ENCODE results near the gene KISS1.

KISS1 gene

DNA sequence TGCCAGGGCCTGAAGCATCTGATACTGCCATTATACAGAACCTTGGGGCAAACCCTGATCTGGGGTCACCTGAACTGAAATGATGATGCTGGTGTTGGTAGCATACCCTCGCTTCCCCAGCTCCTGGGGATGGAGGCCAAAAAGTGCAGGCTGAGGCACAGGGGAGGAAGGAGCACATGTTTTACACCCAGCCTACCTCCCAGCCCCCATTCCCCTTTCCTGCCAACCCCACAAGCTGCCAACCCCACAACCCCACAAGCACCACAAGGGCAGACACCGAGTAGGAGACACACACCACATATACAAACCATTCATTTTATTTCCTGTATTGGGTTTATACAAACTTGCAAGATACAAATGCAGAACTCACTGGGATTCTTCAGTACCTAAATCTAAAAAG, 22.3 kb upstream of the KISS1 start:
- no peak for DNase-seq (ENCODE audit: low read depth)

DNA sequence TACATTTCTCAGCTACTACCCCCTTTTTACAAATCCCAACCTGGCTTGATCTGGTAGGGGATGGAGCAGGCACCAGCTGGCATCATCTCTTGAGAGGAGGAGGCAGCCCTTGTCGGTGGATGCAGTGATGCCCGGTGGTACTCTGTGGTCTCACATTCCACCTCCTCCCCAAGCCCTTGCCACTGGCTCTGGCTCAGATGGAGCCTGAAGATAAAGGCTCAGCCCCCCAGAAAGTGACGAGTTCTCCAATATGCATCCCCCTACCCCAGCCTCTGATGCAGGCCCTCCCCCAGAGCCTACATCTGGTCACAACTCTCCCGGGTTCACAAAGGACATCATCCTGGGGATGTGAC, 21.3 kb upstream of the KISS1 start:
- no peak for DNase-seq (ENCODE audit: low read depth)

DNA sequence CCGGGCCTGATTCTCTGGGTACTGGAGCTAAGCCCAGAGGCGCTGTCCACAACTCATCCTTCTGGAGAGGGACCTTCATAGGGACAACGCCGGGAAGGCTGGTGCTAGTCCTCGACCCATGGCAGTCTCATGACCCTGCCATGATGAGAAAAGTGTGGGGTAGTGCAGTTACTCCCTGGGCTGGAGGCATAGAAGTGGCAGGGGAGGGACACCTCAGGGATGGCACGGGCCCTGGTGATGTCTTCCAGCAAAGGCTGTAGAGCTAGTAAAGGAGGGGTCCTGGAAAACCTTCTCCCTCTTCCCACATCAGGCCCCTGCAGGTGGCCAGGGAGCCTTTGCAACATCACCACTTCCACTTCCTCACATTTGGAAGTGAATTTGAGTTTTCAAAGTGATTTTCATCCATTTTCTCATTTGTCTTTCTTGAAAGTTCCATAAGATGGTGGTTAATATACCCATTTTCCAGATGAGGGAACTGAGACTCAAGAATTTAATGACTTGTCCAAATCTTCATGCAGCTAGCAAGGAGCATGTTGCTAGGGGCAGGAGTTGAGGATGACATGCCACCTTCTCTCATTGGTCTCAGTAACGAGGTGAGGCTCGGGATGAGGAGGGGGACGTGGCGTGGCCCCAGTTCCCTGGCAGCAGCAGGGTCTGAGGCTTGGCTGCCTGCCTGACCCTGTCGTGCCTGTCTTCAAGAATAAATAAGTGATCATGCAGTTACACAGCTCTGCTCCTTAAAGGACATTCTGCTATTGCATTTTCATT, 20.8 kb upstream of the KISS1 start:
- DNase-seq (ENCODE audit: low read depth), result no peak

DNA sequence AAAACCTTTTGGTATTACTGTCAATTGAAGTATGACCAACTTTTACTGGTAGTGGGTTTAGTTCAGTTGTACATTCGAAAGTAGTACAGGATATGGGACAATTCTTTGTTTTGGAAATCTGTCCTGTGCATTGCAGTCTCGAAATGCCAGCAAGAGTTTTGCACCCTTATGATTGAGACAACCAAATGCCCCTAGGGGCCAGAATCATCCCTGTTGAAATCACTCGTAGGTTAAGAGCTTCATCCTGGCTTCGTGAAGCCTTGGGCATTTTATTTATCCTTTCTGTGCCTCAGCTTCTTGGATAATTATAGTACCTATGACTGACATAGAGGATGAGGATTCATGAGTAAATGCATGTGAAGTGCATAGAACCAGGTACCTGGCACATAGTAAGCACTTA, 19.9 kb upstream of the KISS1 start:
- DNase-seq (ENCODE audit: low read depth), result no peak

DNA sequence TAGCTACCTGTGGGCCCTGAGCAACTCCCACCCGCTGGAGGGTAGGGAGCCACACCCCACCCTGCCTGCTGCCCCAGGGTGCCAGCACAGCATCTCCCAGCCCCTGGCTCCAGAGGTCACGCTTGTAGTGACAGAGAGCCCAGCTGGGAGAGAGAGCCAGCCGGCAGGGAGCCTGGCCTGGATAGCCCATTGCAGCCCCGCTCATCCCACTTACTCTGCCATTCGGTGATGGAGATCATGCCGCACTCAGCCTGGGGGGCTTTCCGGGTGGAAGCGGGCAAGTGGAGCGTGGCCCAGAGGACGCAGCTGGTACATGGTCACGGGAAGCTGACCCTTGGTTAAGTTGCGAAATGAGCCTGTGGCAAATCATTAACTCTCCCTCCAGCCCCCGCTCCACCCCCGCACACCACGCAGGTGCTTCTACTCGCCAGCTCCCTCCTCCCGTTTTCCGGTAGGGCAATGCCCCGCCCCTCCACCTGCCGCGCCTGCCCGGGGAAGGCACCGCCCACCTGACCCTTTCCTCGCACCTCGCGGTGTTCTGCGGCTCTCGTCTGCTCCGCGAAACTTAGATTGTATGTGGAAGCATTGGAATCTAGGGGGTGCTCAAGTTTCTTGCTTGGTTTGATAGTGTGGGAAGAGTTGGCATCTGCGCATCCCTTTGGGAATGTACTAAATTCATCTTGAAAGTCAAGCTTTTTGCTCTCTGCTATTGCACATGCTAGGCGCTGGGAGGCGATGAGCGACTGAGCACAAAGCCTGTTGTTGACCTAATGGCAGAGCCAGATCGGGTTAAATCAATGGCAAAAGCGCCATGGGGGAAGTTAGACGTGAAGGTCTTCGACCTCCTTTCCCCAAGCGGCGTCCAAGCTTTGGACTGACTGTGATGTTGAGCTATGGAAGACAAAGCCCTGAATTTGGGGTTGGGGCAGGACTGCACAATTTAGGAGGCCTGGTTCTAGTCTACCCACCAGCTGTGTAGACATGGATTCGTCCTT, 17.7 kb upstream of the KISS1 start, which contains the start of gene GOLT1A:
Gene GOLT1A, minus strand, starts transcription at position 321 of the 995 bp plus-strand sequence. Its CDS starts 82 bp downstream, at position 239.
- DNase-seq (ENCODE audit: low read depth), result peak; percentile 13

DNA sequence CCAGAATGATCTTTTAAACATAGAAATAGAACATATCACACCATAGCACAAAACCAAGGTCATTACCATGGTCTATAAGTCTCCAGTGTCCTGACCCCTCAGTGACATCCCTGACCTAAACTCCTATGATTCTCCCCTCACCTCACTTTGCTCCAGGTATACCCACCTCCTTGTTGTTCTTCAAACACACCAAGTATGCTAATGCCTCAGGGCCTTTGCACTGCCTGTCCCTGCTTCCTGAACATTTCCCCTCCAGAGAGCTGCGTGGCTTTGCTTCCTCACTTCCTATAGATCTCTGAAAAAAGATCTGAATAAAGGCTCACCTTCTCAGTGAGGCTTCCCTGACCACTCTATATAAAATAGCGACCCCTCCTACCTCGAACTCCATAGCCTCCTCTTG, 16.4 kb upstream of the KISS1 start:
- no peak for DNase-seq (ENCODE audit: low read depth)

DNA sequence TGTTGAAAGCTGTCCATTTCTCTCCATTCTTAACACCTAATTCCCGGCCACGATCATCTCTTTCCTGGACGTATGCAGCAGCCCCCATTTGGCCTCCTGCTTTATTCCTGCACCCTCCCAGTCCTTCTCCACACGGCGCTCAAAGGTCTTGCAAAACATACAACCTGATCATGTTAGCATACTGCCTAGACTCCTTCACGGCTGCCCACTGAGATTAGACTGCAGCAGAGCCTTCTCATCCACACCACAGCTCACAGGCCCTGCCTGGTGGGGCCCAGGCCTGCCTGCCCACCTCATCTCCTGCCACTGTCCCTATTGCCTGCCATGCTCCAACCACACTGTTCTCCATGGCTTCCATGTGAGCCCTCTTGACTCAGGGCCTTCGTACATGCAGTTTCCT, 14.8 kb upstream of the KISS1 start:
- no peak for DNase-seq (ENCODE audit: low read depth)

DNA sequence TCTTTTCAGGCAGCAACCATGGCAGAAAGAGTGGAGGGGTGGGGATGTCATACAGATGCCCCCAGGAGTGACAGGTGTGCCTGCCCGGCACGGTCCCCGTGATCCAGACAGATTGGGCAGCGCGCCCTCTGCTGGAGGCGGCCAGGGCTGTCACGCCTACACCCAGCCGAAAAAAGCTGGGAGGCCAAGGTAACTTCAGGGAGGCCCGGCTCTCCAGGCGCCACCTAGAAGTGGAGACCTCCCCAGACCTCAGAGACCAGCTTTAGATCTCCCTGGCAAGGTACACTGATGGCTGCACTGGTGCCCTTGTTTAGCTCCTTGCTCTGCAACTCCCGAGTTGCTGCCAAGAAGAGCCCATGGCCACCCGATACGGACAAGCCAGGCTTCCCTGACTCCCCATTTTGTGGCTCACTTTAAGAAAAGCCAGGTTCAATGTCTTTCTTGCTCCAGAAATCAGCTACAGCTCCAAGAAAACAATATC, 10.9 kb upstream of the KISS1 start:
- DNase-seq (ENCODE audit: low read depth), result peak; percentile 74

DNA sequence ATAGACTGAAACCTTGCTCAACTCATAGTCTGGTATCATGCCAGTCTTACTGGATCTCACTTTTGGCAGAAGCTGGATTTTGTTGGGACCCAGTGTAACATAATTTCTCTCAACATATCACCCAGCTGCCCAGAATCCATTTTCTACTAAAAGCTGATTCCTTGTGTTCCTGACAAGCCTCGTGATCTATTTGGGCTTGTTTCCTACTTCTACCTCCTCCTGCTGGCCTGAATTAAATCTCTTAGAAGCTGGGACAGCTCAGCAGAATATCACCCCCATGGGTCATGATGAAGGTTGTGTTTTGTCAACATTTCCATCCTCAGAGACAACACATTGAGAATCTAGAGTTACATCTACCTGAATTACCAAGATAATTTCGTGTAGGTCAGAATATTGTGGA, 9.8 kb upstream of the KISS1 start:
- no peak for DNase-seq (ENCODE audit: low read depth)

DNA sequence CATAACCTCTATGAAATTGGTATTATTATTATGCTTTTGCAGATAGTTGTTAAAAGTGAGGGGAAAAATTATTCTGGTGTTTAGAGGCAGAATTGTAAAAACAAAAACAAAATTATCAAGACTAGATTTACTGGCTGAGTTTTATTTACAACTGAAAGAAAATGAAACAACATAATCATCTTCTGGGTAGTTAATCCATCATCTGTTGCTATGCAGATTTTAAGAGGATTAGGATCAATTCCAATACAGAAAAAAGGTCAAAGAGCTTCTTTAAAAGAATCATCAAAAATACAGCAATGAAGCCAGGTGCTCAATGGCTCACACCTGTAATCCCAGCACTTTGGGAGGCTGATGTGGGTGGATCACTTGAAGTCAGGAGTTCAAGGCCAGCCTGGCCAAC, 9.2 kb upstream of the KISS1 start:
- no peak for DNase-seq (ENCODE audit: low read depth)

DNA sequence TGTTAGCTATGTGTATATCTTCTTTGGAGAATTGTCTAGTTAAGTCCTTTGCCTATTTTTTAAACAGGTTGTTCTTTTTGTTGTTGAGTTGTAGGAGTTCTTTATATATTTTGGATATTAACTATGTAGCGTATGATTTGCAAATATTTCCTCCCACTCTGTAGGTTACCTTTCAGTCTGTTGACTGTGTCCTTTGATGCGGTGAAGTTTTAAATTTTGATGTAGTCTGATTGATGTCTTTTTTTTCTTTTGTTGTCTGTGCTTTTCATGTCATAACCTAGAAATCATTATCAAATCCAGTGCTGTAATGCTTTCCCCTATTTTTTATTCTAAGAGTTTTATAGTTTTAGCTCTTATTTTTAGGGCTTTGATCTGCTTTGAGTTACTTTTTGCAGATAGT, 8.7 kb upstream of the KISS1 start:
- no peak for DNase-seq (ENCODE audit: low read depth)

DNA sequence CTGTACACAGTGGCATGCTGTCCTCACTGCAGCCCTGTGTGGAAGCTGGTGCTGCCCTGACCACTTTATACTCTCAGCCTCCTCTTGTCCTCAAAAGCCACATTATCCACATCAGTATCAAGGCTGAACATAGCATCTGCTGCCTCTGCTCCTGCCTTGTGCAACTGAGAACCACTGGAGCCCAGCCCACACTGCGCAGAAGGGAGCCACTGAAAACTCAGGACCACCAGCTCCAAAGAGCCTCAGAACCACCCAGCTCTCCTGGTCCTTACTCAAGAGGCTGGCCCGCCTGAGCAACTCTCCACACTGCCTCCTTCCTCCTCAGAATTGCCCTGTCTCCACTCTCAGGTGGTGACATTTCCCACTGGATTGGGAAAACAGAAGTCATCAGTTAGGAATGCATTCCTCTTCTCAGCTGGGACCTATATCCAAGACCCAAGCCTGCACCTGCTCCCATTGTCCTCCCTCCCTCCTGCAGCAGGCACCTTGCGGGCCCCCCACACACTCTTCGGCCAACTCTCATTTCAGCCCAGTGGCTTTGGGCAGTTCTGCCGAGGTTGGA, 7.0 kb upstream of the KISS1 start:
- DNase-seq (ENCODE audit: low read depth), result no peak

DNA sequence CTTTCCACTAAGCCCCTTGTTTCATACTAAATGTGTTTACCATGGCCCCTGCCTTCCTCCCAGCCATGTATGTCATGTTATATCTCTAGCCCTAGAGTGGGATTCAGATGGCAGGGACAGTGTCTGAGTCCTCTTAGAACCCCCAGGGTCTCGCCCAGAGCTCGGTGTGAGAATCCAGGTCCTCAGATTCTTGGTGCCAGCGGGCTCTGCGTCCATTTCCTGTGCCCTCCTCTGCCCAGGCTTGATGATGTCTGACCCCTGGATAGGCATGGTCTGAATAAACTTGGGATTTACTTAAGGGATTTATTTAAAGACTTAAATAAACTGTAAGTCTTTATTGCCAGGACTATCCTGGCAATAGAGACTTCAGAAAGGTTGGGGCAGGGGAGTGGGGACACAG, 6.2 kb upstream of the KISS1 start:
- no peak for DNase-seq (ENCODE audit: low read depth)

DNA sequence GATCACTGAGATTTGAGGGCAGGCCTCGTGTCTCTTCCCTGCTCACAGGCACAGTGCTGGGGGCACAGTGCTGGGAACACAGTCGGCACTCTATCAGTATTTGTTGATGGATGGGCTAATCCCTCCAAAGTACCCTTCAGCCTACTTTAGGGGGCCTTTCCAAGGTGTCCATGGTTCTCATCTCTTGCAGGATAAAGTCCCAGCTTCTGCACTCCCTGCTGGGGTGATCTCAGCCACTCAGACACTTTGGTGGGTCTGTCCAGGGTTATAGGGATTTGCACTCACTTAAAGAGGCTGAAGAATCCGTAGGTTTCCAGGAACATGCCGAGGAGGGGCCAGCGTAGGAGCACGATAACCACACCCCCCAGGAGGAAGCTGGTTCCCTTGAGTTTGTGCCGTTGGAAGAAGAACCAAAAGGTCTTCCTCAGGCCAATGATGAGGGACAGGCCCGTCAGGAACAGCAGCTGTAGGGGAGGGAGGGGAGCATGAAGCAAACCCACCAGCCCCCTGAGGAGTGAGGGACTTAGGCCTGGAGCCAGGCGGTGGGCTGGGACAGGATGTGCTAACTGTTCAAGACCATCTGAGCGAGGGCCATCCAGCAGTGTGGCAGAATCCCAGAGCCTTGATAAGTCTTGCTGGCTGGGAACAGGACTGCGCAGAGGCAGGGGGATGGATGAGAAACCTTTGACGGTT, 5.2 kb upstream of the KISS1 start:
- no peak for DNase-seq (ENCODE audit: low read depth)

DNA sequence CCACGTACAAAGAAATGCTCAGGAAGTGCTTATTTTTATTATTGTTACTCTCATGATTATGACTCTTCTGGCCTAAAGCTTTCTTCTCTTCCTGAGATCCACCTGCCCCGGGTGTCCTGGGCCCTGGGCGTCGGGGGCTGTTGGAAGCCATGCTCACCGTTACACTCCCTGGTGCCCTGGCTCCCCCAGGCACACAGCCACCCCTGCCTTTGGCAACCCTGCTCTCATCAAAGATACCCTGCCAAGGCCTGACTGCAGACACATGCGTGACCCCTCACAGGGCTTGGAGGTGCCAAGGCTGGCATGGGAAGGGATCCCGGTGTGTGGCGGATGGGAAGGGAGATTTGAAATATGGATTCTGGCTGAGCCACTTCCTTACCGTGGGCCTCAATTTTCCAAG, 3.3 kb upstream of the KISS1 start:
- no peak for DNase-seq (ENCODE audit: low read depth)

DNA sequence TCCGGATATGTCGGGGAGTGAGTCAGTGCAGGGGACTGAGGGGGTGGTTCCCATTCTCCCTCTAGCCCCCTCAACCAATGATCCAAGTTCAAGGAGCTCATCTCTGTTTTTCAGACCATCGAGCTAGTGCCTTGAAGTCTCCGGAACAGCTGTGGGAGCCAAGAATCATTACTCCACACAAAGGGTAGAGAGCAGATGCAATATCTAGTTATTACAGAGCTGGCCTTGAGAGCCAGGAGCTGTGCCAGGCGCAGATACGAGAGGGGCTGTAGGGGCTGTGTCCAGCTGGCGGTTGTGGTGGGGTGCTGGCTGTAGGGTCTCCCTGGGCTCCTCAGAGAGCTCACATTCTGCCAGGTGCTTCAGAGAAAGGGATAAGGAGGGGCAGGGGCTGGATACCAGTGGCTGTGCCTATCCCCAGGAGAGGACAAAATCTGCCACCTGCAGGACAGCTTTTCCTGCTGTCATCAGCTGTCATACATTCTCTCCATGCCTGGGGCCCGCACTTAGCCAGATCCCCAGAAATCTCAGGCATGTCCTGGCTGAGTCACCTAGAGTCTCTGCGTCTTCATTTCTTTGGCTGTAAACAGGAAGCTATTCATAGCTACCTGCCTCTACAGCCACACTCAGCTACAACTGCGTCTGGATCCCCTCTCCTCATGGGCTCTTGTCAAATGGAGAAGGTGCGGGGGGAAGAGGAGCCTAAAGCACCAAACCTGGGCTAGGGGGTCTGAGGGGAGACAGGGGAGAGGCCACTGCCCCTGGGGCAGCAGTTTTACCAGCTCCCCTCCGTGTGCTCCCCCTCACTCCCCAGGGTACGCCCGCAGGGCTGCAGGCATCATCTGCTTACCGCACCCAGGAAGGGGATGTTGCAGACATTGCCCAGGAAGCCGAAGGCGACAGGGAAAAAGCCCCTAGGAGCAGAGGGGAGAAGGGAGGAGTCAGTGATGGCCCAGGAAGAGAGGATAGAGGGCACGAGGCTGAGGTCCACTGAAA, 2.4 kb upstream of the KISS1 start:
- DNase-seq (ENCODE audit: low read depth), result no peak

DNA sequence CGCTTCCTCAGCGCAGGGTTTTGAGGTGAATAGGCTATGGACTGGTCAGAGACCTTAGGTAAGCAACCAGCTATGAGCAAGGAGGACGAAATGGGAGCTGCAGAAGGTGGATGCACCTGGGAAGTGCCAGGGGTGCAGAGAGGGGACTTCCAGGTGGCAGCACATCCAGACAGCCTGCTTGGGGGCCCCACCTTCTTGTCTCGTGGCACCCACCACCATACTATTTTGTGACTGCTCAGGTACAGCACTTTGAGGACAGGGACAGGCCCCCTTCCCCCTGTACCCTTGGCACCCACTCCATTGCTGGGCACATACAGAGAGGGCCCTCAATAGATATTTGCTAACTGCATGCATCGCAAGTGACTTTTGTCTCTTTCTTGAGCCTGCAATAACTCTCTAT, 777 bp upstream of the KISS1 start:
- DNase-seq (ENCODE audit: low read depth), result no peak

DNA sequence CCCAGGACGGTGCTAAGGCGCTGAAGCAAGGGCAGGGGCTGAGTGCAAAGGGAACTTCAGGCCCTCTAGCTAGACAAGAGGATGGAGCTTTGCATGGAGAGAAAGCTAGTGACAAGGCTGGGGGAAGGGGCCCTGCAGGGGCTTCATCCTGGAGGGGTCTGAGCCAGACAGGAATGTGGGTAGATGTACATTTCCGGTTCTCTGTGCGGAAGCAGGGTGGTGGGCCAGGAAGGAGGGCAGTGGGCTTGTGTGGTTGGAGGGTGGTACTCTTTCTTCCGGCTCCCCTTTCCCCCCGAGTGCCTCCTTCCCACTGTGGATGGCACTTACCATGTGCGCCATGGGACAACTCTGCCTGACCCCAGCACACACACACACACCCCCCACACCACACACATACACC, 1.5 kb downstream of the KISS1 start:
- DNase-seq (ENCODE audit: low read depth), result no peak

DNA sequence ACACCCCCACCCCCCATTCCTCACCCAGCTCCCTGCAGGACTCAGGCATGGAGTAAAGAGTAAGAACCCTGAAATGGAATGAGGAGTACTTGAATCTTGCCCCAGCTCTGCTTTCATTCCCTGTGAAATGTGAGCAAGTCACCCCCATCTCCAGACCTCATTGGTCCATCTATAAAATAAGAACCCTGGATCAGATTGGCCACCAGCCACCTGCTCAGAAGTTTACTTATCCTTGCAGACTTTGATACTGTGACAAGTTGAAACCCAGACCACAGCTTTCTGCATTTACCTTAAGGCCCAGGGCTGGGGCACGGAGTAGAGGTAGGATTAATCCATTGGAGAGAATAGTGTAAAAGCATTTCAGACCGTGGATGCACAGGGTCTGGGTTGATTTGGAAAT, 2.2 kb downstream of the KISS1 start:
- DNase-seq (ENCODE audit: low read depth), result no peak

DNA sequence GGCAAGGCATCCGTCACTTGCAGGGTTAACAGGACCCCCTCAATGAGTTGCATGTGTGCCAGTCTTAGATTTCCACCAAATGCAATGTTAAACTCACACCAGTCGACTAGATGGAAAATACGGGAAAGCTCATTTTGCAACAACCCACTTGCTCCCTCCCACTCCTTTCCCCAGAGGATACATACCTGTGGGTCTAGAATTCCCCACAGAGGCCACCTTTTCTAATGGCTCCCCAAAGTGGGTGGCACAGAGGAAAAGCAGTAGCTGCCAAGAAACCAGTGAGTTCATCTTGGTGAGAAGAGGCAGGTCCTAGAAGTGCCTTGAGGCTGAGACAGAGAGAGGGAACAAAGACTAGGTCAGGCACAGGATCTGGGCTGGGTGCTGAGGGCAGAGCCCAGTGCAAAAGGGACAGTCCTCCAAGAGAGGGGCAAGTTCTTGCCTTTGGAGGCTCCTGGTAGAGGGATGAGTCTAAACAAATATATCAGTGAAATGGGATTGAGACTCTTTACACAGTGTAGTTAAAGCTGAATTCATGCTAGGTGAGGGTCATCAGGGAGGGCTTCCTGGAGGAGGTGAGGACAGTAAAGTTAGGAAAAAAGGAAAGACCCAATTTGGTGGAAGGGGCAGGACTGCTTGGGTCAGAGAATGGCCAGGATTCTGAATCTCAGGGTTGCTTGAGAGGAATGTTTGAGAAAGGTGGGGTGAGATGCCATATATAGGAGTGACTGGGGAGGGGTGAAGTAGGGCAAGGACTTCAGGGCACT, 3.5 kb downstream of the KISS1 start:
- no peak for DNase-seq (ENCODE audit: low read depth)

All from activated T-cell treated with anti-CD3 and anti-CD28 coated beads for 1 hour (primary cell).